Psoas muscle (tissue), 8 donors: ENCODE results near the gene ST3GAL5. TPM values are rescaled to one million over a fixed set of nuclear protein-coding genes. Genes with fewer than 3 reads are reported as not detected.

Experiments
- ATAC-seq, 4 donors: fragments of 200-7000 bp; cut with Tn5 transposase; one replicate each; pipeline ENCODE4 v1.9.1; 2020; ENCODE audit warnings: moderate library complexity in 3 of 4, mild to moderate bottlenecking in 2 of 4
- DNase-seq, 2 donors: peaks; one replicate each; pipeline ENCODE4 v3.0.0-alpha.2; 2020
- H3K27ac ChIP-seq: fragments of 200-600 bp; one replicate; pipeline ENCODE4 v1.8.0; 2022
- H3K27me3 ChIP-seq, 3 donors: fragments of 200-600 bp in 1 of 3; one replicate each; pipeline versions ENCODE4 v1.6.1 to v1.8.0; 2013 to 2022; ENCODE audit warnings: low read length in 2 of 3, mild to moderate bottlenecking in 2 of 3, moderate library complexity in 1 of 3; ENCODE audit not compliant: insufficient read depth in 3 of 3
- H3K36me3 ChIP-seq, 2 donors: fragments of 200-600 bp in 1 of 2; one replicate each; pipeline versions ENCODE4 v1.6.1 to v1.8.0; 2013 to 2022; ENCODE audit warnings: low read depth in 1 of 2, mild to moderate bottlenecking in 1 of 2, moderate library complexity in 1 of 2; ENCODE audit not compliant: insufficient read depth in 1 of 2
- H3K4me1 ChIP-seq: fragments of 200-600 bp; one replicate; pipeline ENCODE4 v1.8.0; 2022
- H3K4me3 ChIP-seq: fragments of 200-600 bp; one replicate; pipeline ENCODE4 v1.8.0; 2022; ENCODE audit warnings: mild to moderate bottlenecking
- H3K9me3 ChIP-seq: fragments of 200-600 bp; one replicate; pipeline ENCODE4 v1.8.0; 2022
- WGBS, 3 donors: extraction: QIAGEN DNeasy Blood & Tissue Kit; methylation state at CpG; one replicate each; pipeline versions ENCODE4 v1.1.6 to v1.1.7; 2013; 5-methylcytosine and 5-hydroxymethylcytosine counted together
- intact Hi-C, 2 donors: fragments of 100-400 bp; cut with DNase I; formaldehyde crosslinking; loops; one replicate each; pipeline versions ENCODE4 v1.11.0 to v1.14.2; 2022
- polyA plus RNA-seq, 3 donors: library from polyadenylated mRNA; stranded (reverse); fragments of 200-250 nt; gene quantifications; one replicate each; pipeline ENCODE4 v1.2.3, GENCODE V29; 2013
- total RNA-seq, 4 donors: library from RNA; stranded (reverse); fragmentation: NEBNext Ultra II Directional in 2 of 4; extraction: Animal tissue kit (Norgen Biotek cat#: 25700) in 2 of 4; gene quantifications; one replicate each; pipeline versions ENCODE4 v1.2.1 to v1.2.4, GENCODE V29; 2021 to 2023
- TF ChIP-seq, protein P1 (sequence below): fragments of 200-600 bp; IDR thresholded peaks from one replicate; pipeline ENCODE4 v1.8.0; 2022; ENCODE audit warnings: antibody characterized with exemption
- donor health status: healthy with polysubstance abuse.
- donor health status: DM: no; HTN: no; CAD: no; lungs with moderate emphysema.
- donor health status: Bipolar disorder and iron deficiency.
- donor health status: healthy.
- donor health status: DM: yes; HTN: yes; CAD: no.
- donor health status: DM: no; HTN: no; CAD: no.
- donor health status: DM: no; HTN: no; CAD: no.
- donor health status: DM: yes; HTN: yes; CAD: no.

ST3GAL5 gene
- total and polyA plus RNA-seq, 7 donors = 7.9 to 35.6 (median 14.7) TPM

DNA sequence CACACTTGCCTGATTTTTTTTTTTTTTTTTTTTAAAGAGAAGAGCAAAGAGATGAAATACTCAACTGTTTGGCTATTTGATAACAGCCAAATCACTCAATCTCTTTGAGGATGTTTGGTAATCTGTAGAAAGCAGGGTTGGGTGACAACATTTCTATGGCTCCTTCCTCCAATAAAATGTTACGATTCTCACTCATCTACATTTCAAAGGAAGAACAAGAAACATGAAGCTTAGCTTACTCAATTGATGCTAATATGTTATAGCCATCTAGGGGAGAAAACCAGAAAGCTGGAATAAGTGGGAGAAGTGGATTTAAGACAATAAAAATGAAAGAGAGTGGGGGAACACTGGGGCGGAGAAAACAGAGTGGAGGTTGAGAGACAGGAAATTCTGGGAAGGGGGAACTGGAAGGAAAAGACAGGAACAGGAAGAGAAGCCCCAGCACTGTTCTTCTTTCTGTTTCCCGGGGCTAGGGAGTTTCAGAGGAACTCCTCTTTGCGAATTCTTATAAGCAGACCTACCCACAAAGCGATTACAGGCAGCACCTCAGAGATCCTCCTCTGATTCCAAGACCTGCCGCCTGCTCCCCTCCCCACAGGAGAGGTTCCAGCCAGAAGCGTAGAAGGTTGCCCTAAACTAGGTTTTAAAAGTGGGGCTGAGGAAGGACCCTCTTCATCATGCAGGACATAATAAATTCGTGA, 13.3 kb downstream of the ST3GAL5 start:
- no peak overlapping the region for H3K4me3 ChIP-seq
- 78 to 84% (median 81%) methylated on average over 8 of the region's 8 CpGs for WGBS, 3 donors
- intact Hi-C loops = no loop called here
- no peaks in the 10 kb centered on the region for H3K9me3 ChIP-seq
- no peak for DNase-seq
- no peaks in the 10 kb centered on the region for H3K36me3 ChIP-seq
- ATAC-seq = no peak
- no peak overlapping the region for H3K27ac ChIP-seq
- no peaks in the 10 kb centered on the region for H3K27me3 ChIP-seq
- TF ChIP-seq, protein P1, sequence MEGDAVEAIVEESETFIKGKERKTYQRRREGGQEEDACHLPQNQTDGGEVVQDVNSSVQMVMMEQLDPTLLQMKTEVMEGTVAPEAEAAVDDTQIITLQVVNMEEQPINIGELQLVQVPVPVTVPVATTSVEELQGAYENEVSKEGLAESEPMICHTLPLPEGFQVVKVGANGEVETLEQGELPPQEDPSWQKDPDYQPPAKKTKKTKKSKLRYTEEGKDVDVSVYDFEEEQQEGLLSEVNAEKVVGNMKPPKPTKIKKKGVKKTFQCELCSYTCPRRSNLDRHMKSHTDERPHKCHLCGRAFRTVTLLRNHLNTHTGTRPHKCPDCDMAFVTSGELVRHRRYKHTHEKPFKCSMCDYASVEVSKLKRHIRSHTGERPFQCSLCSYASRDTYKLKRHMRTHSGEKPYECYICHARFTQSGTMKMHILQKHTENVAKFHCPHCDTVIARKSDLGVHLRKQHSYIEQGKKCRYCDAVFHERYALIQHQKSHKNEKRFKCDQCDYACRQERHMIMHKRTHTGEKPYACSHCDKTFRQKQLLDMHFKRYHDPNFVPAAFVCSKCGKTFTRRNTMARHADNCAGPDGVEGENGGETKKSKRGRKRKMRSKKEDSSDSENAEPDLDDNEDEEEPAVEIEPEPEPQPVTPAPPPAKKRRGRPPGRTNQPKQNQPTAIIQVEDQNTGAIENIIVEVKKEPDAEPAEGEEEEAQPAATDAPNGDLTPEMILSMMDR = no peak
- peaks cover 8% of the 10 kb centered on the region for H3K4me1 ChIP-seq

DNA sequence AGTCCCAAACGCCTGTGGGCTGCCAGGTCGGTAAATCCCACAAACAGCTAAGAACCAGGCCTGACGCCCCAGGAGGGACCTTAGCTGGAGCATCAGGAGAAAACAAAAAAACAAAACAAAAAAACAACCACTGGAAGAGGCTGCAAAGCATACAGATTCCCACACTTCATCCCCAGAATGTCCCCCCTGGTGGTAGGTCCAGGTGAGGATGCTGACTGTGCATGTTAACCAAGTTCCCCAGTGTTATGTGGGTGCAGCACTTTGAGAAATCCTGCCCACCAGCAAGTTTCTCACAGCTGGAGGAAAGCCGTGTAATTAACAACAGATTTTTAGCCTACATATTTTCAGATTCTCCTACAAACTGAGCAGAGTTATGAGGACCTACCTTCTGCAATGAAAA, 15.1 kb downstream of the ST3GAL5 start:
- TF ChIP-seq, protein P1 = no peak
- no peaks in the 10 kb centered on the region for H3K9me3 ChIP-seq
- WGBS, 3 donors = 69 to 83% (median 82%) methylated on average over 4 of the region's 4 CpGs
- intact Hi-C loops = no loop called here
- DNase-seq (no peak), ATAC-seq (no peak)
- H3K27me3 ChIP-seq = no peaks in the 10 kb centered on the region
- peaks cover 0 to 3% of the 10 kb centered on the region in 2 donors for H3K36me3 ChIP-seq
- peaks cover 3% of the 10 kb centered on the region for H3K4me1 ChIP-seq
- no peak overlapping the region for H3K4me3 ChIP-seq
- no peak overlapping the region for H3K27ac ChIP-seq

DNA sequence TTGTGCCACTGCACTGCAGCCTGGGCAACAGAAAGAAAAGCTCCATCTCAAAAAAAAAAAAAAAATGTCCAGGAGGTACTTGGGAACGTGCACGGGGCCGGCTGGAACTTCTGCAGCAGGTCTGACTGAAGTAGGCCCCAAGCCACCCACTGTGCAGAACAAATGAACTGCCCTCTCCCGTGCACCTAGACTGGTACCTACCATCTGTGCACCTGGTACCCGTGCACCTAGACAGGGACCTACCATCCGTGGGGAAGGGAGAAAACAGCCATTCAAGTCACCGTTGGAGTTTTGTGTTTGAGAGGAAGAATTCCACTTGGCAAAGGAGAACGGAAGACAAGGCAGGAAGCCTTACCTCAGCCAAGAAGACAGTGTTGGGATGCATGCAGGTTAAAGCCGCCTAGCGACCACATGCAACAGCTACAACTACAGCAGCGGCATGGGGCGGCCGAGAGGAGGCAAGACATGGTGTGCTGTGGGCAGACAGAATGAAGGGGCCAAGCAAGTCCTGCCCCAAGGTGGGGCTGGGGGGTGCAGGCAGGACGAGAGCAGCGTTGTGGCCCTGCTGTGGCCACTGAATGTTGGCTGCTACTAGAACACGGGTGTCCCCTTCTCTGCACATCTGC, 16.1 kb downstream of the ST3GAL5 start:
- WGBS, 3 donors = 70 to 82% (median 80%) methylated on average over 16 of the region's 16 CpGs
- intact Hi-C loops = no loop called here

DNA sequence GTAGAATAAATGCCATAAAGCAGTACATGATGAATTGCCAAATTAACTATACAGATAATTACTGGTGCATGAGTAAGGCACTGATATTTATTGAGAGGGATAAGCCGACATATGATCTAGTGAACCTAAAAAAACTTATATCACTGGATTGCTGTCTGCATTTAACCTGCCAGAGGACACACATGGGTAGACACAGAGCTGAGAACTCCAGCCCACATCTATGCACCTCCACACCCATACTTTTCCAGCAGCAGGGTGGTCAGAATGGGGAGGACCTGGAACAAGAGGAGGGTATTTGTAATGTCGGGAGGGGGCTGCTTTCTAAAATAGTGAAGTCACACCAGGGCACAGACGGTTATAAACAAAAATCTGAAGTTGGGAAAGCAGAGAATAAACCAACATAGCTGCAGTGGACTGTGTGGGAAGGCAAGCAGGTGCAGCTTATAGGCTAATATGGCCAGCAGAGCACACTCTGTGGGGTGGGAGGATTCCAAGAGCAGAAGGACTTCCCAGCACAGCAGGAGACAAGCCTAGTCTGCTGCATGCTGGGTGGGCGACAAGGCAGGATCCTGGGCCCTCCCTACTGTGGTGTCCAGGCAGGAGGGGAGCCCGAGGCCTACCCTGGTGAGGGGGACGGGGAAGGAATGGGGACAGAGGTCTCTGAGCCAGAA, 17.2 kb downstream of the ST3GAL5 start:
- intact Hi-C loops = no loop called here
- TF ChIP-seq, protein P1 = no peak
- 90 to 94% (median 91%) methylated on average over 6 of the region's 6 CpGs for WGBS, 3 donors

More for the DNA sequence above, 16.1 kb downstream of the ST3GAL5 start:
- no peak overlapping the region for H3K4me3 ChIP-seq
- no peaks in the 10 kb centered on the region for H3K27me3 ChIP-seq
- no peak for ATAC-seq
- peaks cover 3% of the 10 kb centered on the region for H3K4me1 ChIP-seq
- H3K36me3 ChIP-seq = peaks cover 0 to 3% of the 10 kb centered on the region in 2 donors
- no peaks in the 10 kb centered on the region for H3K9me3 ChIP-seq
- DNase-seq = no peak
- H3K27ac ChIP-seq = no peak overlapping the region
- TF ChIP-seq, protein P1 = peak; percentile 14

More for the DNA sequence above, 17.2 kb downstream of the ST3GAL5 start:
- Histone ChIP-seq H3K9me3 (no peaks in the 10 kb centered on the region), H3K4me1 (peaks cover 3% of the 10 kb centered on the region), H3K27me3 (no peaks in the 10 kb centered on the region), H3K27ac (no peak overlapping the region), H3K36me3 (peaks cover 0 to 3% of the 10 kb centered on the region in 2 donors), H3K4me3 (no peak overlapping the region)
- ATAC-seq (no peak), DNase-seq (no peak)
